NCI-H2107 treated with DMSO at 0.1 percent for 48 hours (cell line): ENCODE results near the gene TMED10.
"Not testable (repeated sequence)": the region's sequence is repeated elsewhere in the genome, so short reads cannot be mapped to it uniquely, and the experiment has no call there.

Experiments used
- DNase-seq: peaks from one replicate; lab custom pipeline; 2025; ENCODE audit not compliant: unreplicated experiment; lab: John Stamatoyannopoulos, UW

Gene TMED10

DNA sequence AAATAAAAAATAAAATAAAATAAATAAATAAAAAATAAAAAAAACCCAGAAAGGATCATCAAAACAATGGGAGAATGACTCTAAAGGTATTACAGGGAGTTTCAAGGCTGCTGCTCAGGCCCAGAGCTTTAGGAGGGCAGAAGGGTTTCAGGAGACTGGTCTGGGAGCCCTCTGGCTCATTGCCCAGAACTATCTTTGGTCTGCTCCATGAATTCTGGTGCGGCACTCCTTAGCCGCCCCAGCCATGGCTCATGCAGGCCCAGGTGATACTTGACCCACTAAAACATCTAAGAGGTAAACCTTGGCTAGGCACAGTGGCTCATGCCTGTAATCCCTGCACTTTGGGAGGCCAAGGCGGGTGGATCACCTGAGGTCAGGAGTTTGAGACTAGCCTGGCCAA, 14.7 kb upstream of the TMED10 start:
- DNase-seq, result no peak

GRCh38 chr14:75190023-75190422, 13.6 kb upstream of the TMED10 start:
- DNase-seq, result no peak

- DNase-seq, result no peak
Observed at GRCh38 chr14:75188520-75189268, 12.3 kb upstream of the TMED10 start.

DNA sequence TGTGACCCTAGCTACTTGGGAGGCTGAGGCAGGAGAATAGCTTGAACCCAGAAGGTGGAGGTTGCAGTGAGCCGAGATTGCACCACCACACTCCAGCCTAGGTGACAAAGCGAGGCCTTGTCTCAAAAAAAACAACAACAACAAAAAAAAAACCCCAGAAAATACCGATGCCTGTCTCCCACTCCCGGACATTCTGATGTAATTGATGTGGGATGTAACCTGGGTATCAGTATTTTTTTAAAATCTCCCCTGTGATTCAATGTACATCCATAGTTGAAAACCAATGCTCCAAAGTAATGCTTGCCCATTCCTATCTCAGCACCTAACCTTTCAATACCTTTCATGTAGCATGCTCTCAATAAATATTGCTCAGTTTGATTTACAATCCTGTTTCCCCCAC, 11.7 kb upstream of the TMED10 start:
- no peak for DNase-seq

DNA sequence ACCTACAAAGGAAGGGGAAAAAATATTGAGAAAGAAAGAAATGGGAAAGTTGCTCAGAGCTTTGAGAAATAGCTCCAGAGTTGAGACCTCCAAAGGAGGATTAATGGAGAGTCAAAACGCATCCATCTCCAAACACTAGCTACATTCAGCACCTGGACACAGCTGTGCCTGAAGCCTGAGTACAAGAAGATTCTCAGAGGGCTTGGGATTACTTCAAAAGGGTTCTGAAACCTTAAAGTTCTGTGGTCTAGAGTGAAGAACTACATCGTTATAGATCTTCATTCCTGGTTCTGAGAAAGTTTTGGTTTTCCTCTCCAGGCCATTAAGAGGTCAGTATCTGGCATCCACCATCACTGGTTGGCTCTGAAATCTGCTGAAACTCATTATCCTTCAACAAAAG, 10.5 kb upstream of the TMED10 start:
- no peak for DNase-seq

DNA sequence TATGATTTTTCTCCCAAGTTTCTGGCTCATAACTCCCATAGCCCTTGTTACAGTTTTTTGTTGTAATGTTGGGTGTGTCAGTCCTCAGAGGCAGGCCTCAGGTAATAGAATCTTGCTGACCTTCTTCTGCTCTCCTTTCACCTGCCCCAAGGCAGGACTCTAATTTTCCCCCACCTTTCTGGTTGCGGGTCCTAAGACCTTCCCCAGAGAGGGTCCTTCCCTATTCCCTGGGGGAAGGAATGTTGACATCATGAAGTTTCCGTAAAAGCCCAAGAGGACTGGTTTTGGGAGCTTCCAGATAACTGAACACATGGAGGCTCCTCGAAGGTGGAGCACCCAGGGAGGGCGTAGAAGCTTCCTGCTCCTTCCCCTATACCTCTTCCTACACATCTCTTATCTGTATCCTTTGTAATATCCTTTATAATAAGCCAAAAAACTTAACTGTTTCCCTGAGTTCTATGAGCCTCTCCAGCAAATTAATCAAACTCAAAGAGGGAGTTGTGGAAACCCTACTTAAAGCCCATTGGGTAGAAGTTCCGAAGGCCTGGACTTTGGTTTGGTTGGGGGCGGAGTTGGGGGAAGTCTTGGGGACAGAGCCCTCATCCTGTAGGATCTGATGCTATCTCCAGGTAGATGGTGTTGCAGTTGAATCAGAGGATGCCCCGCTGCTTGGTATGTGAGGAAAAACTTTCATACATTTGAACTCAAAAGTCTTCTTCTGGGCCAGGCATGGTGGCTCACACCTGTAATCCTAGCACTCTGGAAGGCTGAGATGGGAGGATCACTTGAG, 9.0 kb upstream of the TMED10 start:
- DNase-seq, result no peak

DNA sequence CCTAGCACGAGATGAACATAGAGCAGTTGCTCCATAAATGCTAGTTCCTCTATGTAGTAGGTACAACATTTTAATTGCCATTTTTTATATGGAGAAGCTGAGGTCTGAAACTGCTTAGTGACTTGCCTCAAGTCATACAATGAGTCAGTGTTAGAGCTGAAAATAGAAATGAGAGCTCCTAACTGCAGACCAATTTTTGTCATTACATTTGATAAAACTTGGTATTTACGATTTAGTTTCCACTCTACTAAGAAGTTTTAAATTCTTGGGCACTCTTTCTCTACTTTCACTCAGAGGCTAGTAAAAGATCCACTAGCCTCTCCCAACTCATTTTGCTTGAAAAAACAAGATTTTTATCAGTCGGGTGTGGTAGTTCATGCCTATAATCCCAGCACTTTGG, 8.1 kb upstream of the TMED10 start:
- DNase-seq, result no peak

GRCh38 chr14:75184039-75184438, 7.6 kb upstream of the TMED10 start:
- DNase-seq, result no peak

- no peak for DNase-seq
Observed at GRCh38 chr14:75183225-75183624, 6.8 kb upstream of the TMED10 start.

DNA sequence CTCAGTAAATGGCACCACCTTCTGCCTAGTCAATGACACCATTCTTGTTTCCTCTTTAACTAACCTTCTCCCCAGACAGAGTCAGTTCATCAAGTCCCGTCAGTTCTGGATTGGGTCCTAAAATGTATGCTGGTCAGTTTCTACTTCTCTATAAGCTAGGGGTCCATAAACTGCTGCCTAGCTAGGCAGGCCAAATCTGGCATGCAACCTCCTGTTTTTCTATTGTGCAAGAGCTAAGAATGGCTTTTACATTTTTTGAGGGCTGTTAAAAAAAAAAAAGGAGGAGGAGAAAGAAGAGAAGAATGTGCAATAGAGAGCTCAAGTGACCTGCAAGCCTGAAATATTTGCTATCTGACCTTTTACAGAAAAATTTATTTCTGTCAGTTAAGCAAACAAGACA, 6.4 kb upstream of the TMED10 start:
- DNase-seq, result no peak

GRCh38 chr14:75182163-75182562, 5.8 kb upstream of the TMED10 start:
- not testable (repeated sequence) for DNase-seq

- DNase-seq, result no peak
Observed at GRCh38 chr14:75181293-75182062, 5.1 kb upstream of the TMED10 start.

GRCh38 chr14:75175677-75176141, 703 bp downstream of the TMED10 start:
- DNase-seq, result no peak

- DNase-seq, result no peak
Observed at GRCh38 chr14:75174066-75174465, 2.3 kb downstream of the TMED10 start.

- DNase-seq, result no peak
Observed at GRCh38 chr14:75170772-75171171, 5.6 kb downstream of the TMED10 start.

- DNase-seq, result no peak
Observed at GRCh38 chr14:75168586-75169335, 7.7 kb downstream of the TMED10 start.

DNA sequence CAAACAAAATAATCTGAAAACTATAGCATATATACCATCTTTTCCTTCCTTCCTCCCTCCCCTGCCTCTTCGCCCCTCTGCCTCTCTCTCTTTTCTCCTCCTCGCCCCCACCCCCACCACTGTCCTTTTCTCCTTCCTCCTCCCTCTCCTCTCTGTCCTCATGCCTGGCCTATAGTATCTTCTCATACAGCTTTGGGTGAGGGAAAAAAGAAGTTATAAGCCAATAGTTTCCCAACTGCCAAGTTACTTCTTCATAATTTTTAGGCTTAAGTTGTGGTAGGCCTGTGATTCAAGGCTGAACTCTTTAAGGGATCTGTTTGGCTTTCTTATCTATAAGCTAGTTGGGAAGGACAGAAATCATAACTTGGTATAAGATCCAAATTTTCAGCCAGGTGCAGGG, 9.1 kb downstream of the TMED10 start:
- no peak for DNase-seq

DNA sequence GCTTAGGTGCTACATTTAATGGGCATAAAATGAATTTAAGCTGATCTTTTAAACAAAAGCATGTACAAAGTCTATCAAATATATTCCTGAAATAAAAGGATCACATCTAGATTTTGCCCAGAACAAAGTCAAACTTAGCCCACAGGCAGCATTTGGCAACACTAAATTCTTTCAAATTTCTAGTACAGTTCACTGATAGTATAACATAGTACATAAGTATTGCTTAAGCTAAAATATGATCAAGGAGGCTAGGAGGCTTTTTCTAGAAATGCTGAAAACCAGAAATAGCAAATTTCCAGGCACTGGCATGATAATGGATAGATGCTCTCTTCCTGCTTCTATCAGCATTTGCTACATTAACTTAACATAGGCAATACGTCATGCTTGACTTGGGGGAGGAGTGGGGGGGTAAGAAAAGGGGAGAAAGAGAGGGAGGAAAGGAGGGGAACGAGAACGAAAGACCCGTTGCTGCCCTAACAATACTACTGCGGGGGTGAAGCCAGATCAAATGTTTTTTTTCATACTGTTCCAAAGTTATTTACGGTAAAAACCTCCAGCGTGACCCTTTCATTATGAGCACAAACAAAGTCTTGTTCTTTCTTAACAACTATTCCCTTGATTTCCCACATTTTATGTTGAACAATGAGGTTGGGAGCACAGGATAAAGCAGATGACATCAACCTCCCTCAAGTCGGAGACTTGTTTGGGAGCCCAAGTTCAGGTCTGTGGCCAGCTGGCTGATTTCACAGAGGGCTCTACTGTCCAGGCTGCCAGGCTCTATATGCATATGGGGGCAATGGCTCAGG, 10.6 kb downstream of the TMED10 start:
- no peak for DNase-seq

DNA sequence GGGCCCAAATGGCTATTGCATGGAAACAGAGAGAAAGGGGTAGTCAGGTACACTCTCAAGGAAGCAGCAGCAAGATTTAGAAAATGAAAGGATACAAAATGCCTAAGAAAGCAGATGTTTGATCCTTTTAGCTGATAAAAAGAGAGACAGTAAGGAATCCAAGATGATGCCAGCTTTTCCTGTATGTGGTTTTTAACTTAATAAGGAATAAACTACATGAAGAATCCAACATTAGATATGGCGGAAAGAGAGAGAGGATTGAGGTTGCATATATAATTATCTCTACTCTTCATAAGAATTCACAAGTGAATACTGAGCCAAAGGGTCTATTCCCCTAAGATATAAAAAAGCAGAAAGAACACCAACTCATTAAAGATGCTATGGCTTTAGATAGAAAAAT, 11.6 kb downstream of the TMED10 start:
- no peak for DNase-seq

GRCh38 chr14:75163677-75164076, 12.7 kb downstream of the TMED10 start:
- no peak for DNase-seq
